Epithelial cell of esophagus (primary cell): Measurements from ENCODE around the gene BRINP3.

Experiments
- DNase-seq: peaks from one replicate; pipeline ENCODE4 v3.0.0; 2010; ENCODE audit warnings: low read depth
- H3K4me3 ChIP-seq: 2 replicates; pipeline ENCODE4 v1.5.1; 2011; ENCODE audit warnings: mild to moderate bottlenecking, low read length, control low read depth
- CTCF ChIP-seq: IDR thresholded peaks from 2 replicates; pipeline ENCODE4 v1.5.1; 2011; ENCODE audit warnings: low read depth, mild to moderate bottlenecking, low read length, control low read depth, inconsistent platforms; ENCODE audit not compliant: insufficient read depth; ENCODE audit errors: missing control alignments

Gene BRINP3

GRCh38 chr1:190066011-190066410 lies 411.7 kb downstream of the BRINP3 start:
- DNase-seq, result no peak
- no peak overlapping the region for H3K4me3 ChIP-seq
- no peak for TF ChIP-seq CTCF

GRCh38 chr1:190049314-190049713 lies 428.4 kb downstream of the BRINP3 start:
- H3K4me3 ChIP-seq, result no peak overlapping the region

More at GRCh38 chr1:190049314-190049713, 428.4 kb downstream of the BRINP3 start:
- TF ChIP-seq CTCF, result no peak
- DNase-seq, result no peak
